SK-MEL-5 (cell line): ENCODE data around the gene LPAR4. TPM values are rescaled to one million over a fixed set of nuclear protein-coding genes. Genes with fewer than 3 reads are reported as not detected.

Experiments
- DNase-seq: peaks from one replicate; pipeline ENCODE4 v3.0.0-alpha.2; 2016; ENCODE audit warnings: low read depth, low spot score
- in situ Hi-C: cut with HindIII; loops from 2 replicates; pipeline ENCODE4 v1.10.0; 2016; ENCODE audit warnings: low sequenced_read_pairs, high pct_unique_total_duplicates, low pct_unique_long_range_greater_than_20kb
- polyA plus RNA-seq, 2 experiments: library from polyadenylated mRNA; depleted of rRNA; stranded (reverse); fragments of >200 nt; gene quantifications; 2 replicates each; pipeline ENCODE4 v1.2.3, GENCODE V29; 2015
- total RNA-seq: library from RNA; depleted of rRNA; stranded (reverse); fragments of >200 nt; shearing (Covaris generic); gene quantifications from 2 replicates; pipeline ENCODE4 v1.2.3, GENCODE V29; 2014; rRNA removed

The LPAR4 gene, protein sequence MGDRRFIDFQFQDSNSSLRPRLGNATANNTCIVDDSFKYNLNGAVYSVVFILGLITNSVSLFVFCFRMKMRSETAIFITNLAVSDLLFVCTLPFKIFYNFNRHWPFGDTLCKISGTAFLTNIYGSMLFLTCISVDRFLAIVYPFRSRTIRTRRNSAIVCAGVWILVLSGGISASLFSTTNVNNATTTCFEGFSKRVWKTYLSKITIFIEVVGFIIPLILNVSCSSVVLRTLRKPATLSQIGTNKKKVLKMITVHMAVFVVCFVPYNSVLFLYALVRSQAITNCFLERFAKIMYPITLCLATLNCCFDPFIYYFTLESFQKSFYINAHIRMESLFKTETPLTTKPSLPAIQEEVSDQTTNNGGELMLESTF
- not detected in 2 replicates for total RNA-seq
- polyA plus RNA-seq (2015; cell fraction: cytosol; rRNA removed), result 0.02 TPM in 1 of 2 replicates, not detected in the other
- not detected in 2 replicates for polyA plus RNA-seq (2015; cell fraction: nucleus; rRNA removed)

- in situ Hi-C loops, result no loop called here
- DNase-seq, result no peak
Measured at GRCh38 chrX:78747489-78747888, at the start of gene LPAR4. Gene LPAR4 (plus strand): TSS chrX:78747720. CDS start chrX:78754870, 7,150 bp downstream.

DNA sequence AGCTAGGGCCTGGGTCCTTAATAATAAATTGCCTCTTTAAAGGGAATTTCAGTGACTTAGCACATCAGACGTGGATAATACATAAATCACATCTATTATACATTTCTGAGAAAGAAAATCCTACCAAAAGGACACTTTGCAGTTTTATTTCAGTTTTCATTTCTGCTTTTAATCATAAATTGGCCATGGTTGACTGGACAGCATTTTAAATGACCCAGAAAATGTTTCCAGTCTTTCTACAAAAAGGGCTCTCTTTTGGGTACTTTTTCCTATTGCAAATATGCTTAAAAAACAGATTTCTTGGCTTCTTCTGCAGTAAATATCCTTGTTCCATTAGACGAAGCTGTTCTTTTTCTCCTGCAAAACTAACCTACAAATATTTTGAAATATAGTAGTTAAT, 41.4 kb upstream of the LPAR4 start:
- in situ Hi-C loops, result no loop called here
- no peak for DNase-seq

DNA sequence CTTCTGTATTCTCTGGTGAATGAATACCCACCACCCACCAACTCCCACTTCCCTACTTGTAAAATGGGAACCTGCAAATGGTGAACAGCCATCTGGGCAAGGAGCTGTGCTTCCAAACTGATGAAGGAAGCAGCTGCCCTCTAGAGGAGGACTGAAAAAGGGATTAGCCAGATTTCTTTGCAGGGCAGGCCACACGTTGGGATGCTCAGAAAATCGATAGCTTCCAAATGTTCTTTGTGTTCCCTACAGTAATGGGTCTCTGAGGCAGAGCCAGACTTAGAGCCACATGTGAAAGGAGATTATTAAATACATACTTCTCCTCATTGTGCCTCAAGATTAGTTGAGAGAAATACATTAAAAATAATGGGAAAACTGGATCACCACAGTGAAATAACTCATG, 39.3 kb upstream of the LPAR4 start:
- in situ Hi-C loops, result no loop called here
- DNase-seq, result peak; percentile 39

GRCh38 chrX:78708816-78709215, 38.7 kb upstream of the LPAR4 start:
- no peak for DNase-seq
- in situ Hi-C loops, result no loop called here

- DNase-seq, result no peak
- in situ Hi-C loops, result no loop called here
Measured at GRCh38 chrX:78710171-78710570, 37.3 kb upstream of the LPAR4 start.

DNA sequence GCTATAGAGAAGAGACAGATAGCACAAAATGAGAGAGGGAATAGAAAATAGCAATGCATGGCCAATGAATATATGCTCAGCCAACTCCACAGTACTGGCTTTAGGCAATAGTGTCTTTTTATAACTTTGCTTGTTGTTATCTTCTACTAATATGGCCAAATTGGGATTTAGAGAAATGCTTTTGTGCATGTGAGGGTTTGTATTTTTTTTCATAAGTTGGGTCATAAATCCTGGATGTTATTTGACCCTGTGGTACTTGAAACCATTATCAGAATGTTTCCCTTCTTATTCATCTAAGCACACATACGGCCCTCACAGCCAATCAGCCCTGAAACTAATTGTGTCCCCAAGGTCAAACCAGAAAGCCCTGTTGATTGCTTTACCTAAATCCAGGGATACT, 35.2 kb upstream of the LPAR4 start:
- in situ Hi-C loops, result no loop called here
- no peak for DNase-seq

DNA sequence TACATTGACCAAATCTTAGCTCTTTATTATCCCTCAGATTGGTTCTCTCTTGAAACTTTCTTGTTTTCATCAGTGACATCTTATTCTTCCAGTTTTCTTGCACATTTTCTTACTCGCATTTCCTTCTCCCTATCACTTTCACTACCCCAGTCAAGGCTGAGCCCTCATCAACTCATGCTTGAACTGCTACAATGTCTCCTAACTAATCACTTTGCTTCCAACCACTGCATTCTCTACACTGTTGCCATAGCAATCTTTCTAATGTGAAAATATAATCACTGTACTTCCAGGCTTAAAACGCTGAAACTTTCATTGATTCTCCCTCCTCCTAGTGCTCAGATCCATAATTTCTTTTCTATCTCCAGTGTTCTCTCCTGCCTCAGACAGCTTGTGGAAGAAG, 22.2 kb upstream of the LPAR4 start:
- no peak for DNase-seq
- in situ Hi-C loops, result no loop called here

GRCh38 chrX:78746496-78746895, 1.0 kb upstream of the LPAR4 start:
- DNase-seq, result no peak
- in situ Hi-C loops, result no loop called here

GRCh38 chrX:78747971-78748370, 451 bp downstream of the LPAR4 start:
- in situ Hi-C loops, result no loop called here
- DNase-seq, result no peak

DNA sequence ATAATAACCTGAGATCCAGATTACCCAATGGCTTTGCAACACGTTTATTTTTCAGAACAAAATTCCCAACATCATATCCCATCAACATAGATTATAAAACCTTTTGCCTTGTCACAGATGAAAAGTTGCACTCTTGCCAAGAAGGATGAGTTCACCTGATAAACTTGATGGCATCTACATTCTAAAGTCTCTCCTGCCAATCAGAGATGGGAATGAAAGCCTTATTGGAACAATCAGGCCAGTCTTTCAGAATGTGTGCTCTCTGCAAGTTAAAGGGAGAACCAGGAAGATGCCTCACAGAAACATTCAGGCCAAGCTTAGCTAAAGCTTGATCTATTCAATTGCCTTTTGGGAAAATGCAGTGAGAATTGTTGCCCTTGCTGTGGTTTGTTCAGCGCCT, 1.3 kb downstream of the LPAR4 start:
- no peak for DNase-seq
- in situ Hi-C loops, result no loop called here

DNA sequence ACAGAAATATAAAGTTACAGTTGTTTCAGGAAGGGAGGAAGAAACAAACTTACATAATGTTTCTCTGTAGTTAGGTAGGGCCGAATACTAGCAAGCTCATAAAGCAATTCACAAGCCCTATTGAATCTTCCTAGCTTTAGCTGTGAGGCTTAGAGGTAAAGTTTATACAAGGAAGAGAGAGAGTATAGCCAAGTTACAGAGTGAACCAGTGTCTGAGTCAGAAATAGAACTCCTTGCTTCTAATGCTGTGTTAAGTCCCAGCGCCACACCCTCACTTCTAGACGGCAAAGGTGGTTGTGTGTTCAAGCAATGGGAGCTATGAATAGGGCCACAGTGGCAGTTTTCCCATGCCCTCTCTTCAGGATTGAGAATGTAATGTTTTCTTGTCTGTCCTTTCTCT, 6.1 kb downstream of the LPAR4 start:
- DNase-seq, result no peak
- in situ Hi-C loops, result no loop called here

GRCh38 chrX:78754917-78755316, 7.4 kb downstream of the LPAR4 start:
- in situ Hi-C loops, result no loop called here
- peak; percentile 60 for DNase-seq

GRCh38 chrX:78759081-78759480, 11.6 kb downstream of the LPAR4 start:
- in situ Hi-C loops, result no loop called here
- DNase-seq, result no peak

DNA sequence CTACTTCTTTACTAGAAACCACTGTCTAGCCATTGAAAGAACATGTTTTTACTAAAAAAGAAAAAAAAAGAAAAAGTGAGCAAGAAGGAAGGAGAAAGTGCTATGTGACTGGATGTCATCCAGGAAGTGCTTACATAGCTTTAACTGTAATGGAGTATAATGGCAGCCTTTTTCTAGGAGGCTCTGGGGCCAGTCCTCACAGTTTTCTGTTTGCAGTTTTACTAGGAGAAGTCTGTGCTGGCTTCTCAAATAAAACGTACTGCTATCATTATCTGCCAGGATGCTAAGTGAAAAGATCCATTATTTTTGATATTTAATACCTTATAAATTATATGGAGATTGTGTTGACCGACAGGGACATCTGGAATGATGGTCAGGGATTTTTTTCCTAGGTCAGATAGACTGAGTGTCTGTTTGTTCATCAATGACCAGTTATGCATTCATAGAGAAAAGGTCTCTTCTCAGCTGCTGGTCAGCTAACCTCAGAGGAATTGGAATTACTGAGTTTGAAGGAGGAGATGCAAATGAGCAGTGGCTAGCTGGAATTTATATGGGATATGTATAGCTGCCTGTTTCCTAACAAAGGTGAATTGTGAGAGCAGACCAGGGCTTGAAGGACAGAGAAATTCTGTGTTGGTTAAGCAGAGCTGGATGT, 21.7 kb downstream of the LPAR4 start:
- in situ Hi-C loops, result no loop called here
- peak; percentile 71 for DNase-seq

DNA sequence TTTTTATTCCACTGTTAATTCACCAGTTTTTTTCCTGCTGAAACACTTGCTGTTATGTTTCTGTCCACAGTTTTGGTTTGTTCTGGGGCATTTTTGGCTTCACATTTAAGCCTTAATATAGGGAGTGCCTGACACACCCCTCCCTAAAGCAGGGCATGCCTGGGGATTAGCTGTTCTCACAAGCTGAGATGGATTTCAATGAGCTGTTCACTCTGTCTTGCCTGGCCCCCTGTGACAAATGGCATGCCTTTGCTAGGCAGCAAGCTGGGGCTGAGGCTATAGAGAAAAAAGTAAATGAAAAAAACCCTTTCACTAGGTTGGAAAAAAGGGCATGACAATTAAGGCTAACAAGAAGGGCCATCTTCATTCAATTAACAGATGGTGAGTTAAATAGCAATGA, 22.4 kb downstream of the LPAR4 start:
- no peak for DNase-seq
- in situ Hi-C loops, result no loop called here

DNA sequence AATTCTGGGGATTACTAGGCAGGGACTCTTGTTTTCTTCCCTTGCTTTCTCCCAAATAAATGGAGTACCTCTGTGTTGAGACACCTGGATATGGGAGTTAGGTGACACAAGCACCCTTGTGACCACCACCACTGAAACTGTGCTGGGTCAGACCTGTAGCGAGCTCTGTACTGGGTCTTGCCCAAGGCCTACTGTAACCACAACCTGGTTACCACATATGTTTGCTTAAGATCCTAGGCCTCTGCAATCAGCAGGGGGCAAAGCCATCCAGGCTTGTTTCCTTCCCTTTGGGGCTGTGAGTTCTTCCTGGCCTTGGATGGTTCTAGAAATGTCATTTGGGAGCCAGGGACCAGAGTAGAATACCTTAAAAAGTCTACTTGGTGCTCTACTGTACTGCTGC, 49.4 kb downstream of the LPAR4 start:
- in situ Hi-C loops, result no loop called here
- DNase-seq, result no peak

DNA sequence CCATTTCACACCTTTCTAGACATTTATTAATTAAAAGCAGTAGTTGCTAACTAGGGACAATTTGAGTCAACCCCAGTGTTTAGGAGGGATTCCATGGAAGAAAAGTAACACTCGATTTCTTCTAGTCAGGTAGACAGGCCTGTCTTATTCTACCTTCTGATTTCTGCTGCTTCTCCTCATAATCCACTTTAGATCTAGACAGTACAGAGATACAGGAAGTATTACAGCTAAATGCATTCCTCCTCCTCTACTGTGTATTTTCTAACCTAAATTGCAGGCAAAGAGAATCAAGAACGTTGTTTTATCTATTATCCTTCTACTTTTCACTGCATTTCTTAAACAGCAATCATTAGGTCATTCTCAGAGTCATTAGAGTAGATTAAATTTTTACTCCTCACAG, 52.6 kb downstream of the LPAR4 start:
- DNase-seq, result no peak
- in situ Hi-C loops, result no loop called here

GRCh38 chrX:78800694-78801093, 53.2 kb downstream of the LPAR4 start:
- DNase-seq, result no peak
- in situ Hi-C loops, result no loop called here

- in situ Hi-C loops, result no loop called here
- DNase-seq, result no peak
Measured at GRCh38 chrX:78801522-78801921, 54.0 kb downstream of the LPAR4 start.
